BLaER1 treated with 17β-estradiol and CSF1 and Interleukin-3, amounts not matched to agents 10 nM and 100 nM (cell line): ENCODE results near the gene ADH7.

ENCODE experiments used
- H3K27ac ChIP-seq, 11 experiments: shearing (Covaris generic); formaldehyde crosslinking; 2 replicates each; pipeline ENCODE4 v1.8.1; 2022
- H3K27me3 ChIP-seq, 11 experiments: shearing (Covaris generic); formaldehyde crosslinking; 2 replicates each; pipeline ENCODE4 v1.8.1; 2022
- H3K36me3 ChIP-seq, 11 experiments: shearing (Covaris generic); formaldehyde crosslinking; 2 replicates each; pipeline ENCODE4 v1.8.1; 2022
- H3K4me1 ChIP-seq, 10 experiments: shearing (Covaris generic); formaldehyde crosslinking; 2 replicates each; pipeline ENCODE4 v1.8.1; 2022
- H3K4me2 ChIP-seq, 11 experiments: shearing (Covaris generic); formaldehyde crosslinking; 2 replicates each; pipeline ENCODE4 v1.8.1; 2022
- H3K4me3 ChIP-seq, 10 experiments: shearing (Covaris generic); formaldehyde crosslinking; 2 replicates each; pipeline ENCODE4 v1.8.1; 2022
- H3K9ac ChIP-seq, 11 experiments: shearing (Covaris generic); formaldehyde crosslinking; 2 replicates each; pipeline ENCODE4 v1.8.1; 2022
- H3K9me3 ChIP-seq, 11 experiments: shearing (Covaris generic); formaldehyde crosslinking; replicated peaks in 1 of 11; 2 replicates each; pipeline ENCODE4 v1.8.1; 2022
- H4K20me1 ChIP-seq, 11 experiments: shearing (Covaris generic); formaldehyde crosslinking; 2 replicates each; pipeline ENCODE4 v1.8.1; 2022
- Cebpa-rat ChIP-seq, 11 experiments: shearing (Covaris generic); IDR thresholded peaks; 2 replicates each; pipeline ENCODE4 v1.8.1; 2022

The ADH7 gene

GRCh38 chr4:99366491-99366890 lies 68.7 kb downstream of the ADH7 start:
- Histone ChIP-seq H3K4me2 (no peak overlapping the region), H3K27ac (no peak overlapping the region), H3K4me3 (no peak overlapping the region), H3K9ac (no peak overlapping the region), H3K36me3 (no peaks in the 10 kb centered on the region), H3K4me1 (no peaks in the 10 kb centered on the region), H4K20me1 (no peaks in the 10 kb centered on the region), H3K27me3 (no peaks in the 10 kb centered on the region), H3K9me3 (peaks cover 0 to 13% (median 2%) of the 10 kb centered on the region in 11 experiments; a peak in 9 of 22 replicates)
- TF ChIP-seq Cebpa-rat (IDR thresholded peaks at IDR 0.05) = no peak

GRCh38 chr4:99362768-99363167 lies 72.4 kb downstream of the ADH7 start:
- no peaks in the 10 kb centered on the region for H3K36me3 ChIP-seq
- no peak overlapping the region for H3K4me2 ChIP-seq
- TF ChIP-seq Cebpa-rat (IDR thresholded peaks at IDR 0.05) = no peak
- no peaks in the 10 kb centered on the region for H3K27me3 ChIP-seq
- no peak overlapping the region for H3K27ac ChIP-seq
- no peak overlapping the region for H3K9ac ChIP-seq
- peaks cover 8 to 22% (median 10%) of the 10 kb centered on the region in 11 experiments; a peak in 20 of 22 replicates for H3K9me3 ChIP-seq
- no peaks in the 10 kb centered on the region for H3K4me1 ChIP-seq
- no peaks in the 10 kb centered on the region for H4K20me1 ChIP-seq
- no peak overlapping the region for H3K4me3 ChIP-seq
